ENCODE results near the gene RPA3. TPM values are rescaled to one million over a fixed set of nuclear protein-coding genes. Genes with fewer than 3 reads are reported as not detected.

RPA3 gene
- polyA plus RNA-seq, 1 donor (not counting 4 experiments of a cell fraction or from before 2014, with no cell fraction given) = 51.1 TPM

DNA sequence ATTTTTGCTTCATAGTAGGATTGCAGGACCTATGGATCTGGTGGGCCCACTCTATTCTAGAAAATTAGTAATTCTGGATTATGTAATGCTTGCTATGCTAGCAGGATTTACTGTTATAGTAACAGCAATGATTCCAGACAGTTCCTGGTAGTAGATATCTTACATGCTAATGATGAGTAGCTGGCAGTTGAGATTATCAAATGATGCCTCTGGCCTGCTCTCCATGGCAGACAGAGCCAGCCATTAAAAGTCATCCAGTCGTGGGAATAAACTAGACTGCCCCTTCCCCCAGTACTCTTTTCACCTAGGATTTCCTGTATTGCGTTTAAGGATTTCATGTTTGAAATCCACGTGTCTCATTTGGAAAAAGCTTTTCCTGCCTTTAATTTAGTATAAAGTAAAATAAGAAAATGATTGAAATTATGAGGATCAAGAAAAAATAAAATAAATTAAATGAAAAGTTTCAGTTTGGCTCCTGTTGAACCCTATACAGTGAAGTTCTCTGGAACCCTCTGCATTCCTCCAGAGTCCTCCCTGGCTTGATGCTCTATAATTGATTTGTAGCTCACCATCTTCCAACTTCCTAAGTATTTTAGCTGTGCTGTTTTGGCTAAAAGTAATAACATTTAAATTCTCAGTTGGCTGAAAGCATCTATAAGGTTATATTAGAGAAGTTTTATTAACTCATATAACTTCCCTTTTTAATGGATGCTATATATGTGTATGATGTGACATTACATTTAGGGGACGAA, 63.3 kb downstream of the RPA3 start:
- DNase-seq (ENCODE audit: low read depth, low spot score) = no peak
- dilution Hi-C loops (cut with MboI; ENCODE audit: extremely low pct_ligation_motif_present, low sequenced_read_pairs) = no loop called here
- Histone ChIP-seq H3K9ac (ENCODE audit: control insufficient read depth, extremely low read depth, insufficient read depth, low read length) (no peak overlapping the region), H3K79me2 (ENCODE audit: control insufficient read depth, insufficient read depth, low read length) (peaks cover 2% of the 10 kb centered on the region), H3K4me2 (ENCODE audit: control insufficient read depth, extremely low read depth, insufficient read depth, low read depth, low read length) (no peak overlapping the region), H4K20me1 (ENCODE audit: control insufficient read depth, extremely low read depth, insufficient read depth, low read length) (no peaks in the 10 kb centered on the region), H3K4me1 (ENCODE audit: control insufficient read depth, extremely low read depth, insufficient read depth, low read length) (no peaks in the 10 kb centered on the region), H3K4me3 (ENCODE audit: control insufficient read depth in 2 of 3, extremely low read depth in 1 of 3, insufficient read depth in 2 of 3, low read depth in 1 of 3, low read length in 3 of 3) (no peak overlapping the region), H3K27me3 (ENCODE audit: control insufficient read depth, extremely low read depth, insufficient read depth, low read length) (no peaks in the 10 kb centered on the region), H3K36me3 (ENCODE audit: control insufficient read depth in 2 of 2, extremely low read depth in 1 of 2, insufficient read depth in 2 of 2, low read length in 2 of 2) (no peaks in the 10 kb centered on the region), H3K27ac (ENCODE audit: control insufficient read depth, insufficient read depth, low read length) (no peak overlapping the region), H3K9me3 (ENCODE audit: control insufficient read depth, low read depth, low read length) (no peaks in the 10 kb centered on the region), H3K9me1 (ENCODE audit: control insufficient read depth, extremely low read depth, insufficient read depth, low read length) (peaks cover 3% of the 10 kb centered on the region), H2AFZ (ENCODE audit: control insufficient read depth, low read length) (no peak overlapping the region)
- no peak for TF ChIP-seq EZH2 (IDR thresholded peaks at IDR 0.05; ENCODE audit: low read length)
- TF ChIP-seq, protein P1, sequence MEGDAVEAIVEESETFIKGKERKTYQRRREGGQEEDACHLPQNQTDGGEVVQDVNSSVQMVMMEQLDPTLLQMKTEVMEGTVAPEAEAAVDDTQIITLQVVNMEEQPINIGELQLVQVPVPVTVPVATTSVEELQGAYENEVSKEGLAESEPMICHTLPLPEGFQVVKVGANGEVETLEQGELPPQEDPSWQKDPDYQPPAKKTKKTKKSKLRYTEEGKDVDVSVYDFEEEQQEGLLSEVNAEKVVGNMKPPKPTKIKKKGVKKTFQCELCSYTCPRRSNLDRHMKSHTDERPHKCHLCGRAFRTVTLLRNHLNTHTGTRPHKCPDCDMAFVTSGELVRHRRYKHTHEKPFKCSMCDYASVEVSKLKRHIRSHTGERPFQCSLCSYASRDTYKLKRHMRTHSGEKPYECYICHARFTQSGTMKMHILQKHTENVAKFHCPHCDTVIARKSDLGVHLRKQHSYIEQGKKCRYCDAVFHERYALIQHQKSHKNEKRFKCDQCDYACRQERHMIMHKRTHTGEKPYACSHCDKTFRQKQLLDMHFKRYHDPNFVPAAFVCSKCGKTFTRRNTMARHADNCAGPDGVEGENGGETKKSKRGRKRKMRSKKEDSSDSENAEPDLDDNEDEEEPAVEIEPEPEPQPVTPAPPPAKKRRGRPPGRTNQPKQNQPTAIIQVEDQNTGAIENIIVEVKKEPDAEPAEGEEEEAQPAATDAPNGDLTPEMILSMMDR (optimal IDR thresholded peaks at IDR 0.05 in 1 of 3, IDR thresholded peaks at IDR 0.05 in 1 of 3, conservative IDR thresholded peaks at IDR 0.05 in 1 of 3; ENCODE audit: extremely low read depth in 1 of 3, insufficient read depth in 2 of 3, low read length in 3 of 3) = no peak
- FAIRE-seq = no peak

DNA sequence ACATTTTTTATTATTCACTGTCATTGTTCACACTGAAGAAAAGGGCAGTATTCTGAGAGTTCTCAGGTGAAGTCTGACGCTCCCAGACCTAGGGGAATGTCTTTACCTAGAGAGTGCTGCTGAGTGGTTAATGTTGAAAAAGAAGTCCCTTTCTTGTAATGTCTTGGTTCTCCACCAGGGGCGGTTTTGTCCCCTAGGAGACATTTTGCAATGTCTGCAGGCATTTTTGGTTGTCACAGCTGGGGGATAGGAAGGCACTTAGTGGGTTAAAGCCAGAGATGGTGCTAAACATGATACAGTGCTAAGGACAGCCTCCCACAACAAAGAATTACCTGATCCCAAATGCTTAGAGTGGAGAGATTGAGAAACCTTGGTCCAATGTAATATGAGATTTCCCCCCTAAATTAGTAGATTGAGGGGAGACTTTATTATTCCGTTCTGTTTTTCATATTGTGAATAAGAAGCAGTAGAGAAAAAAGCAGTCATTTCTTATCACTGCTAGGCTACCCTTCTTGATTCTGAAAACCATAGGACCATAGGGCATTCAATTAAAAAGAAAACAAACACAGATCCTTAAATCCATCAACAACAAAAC, 64.7 kb downstream of the RPA3 start:
- FAIRE-seq = no peak
- no peaks in the 10 kb centered on the region for H3K9me3 ChIP-seq (ENCODE audit: control insufficient read depth, low read depth, low read length)
- H3K9ac ChIP-seq (ENCODE audit: control insufficient read depth, extremely low read depth, insufficient read depth, low read length) = no peak overlapping the region
- peaks cover 2% of the 10 kb centered on the region for H3K79me2 ChIP-seq (ENCODE audit: control insufficient read depth, insufficient read depth, low read length)
- no peak overlapping the region for H2AFZ ChIP-seq (ENCODE audit: control insufficient read depth, low read length)
- no peak overlapping the region for H3K4me2 ChIP-seq (ENCODE audit: control insufficient read depth, extremely low read depth, insufficient read depth, low read depth, low read length)
- H4K20me1 ChIP-seq (ENCODE audit: control insufficient read depth, extremely low read depth, insufficient read depth, low read length) = no peaks in the 10 kb centered on the region
- H3K27ac ChIP-seq (ENCODE audit: control insufficient read depth, insufficient read depth, low read length) = no peak overlapping the region
- no peaks in the 10 kb centered on the region for H3K4me1 ChIP-seq (ENCODE audit: control insufficient read depth, extremely low read depth, insufficient read depth, low read length)
- H3K9me1 ChIP-seq (ENCODE audit: control insufficient read depth, extremely low read depth, insufficient read depth, low read length) = peaks cover 3% of the 10 kb centered on the region
- dilution Hi-C loops (cut with MboI; ENCODE audit: extremely low pct_ligation_motif_present, low sequenced_read_pairs) = no loop called here
- no peaks in the 10 kb centered on the region for H3K36me3 ChIP-seq (ENCODE audit: control insufficient read depth in 2 of 2, extremely low read depth in 1 of 2, insufficient read depth in 2 of 2, low read length in 2 of 2)
- DNase-seq (ENCODE audit: low read depth, low spot score) = no peak
- TF ChIP-seq, protein P1 (optimal IDR thresholded peaks at IDR 0.05 in 1 of 3, IDR thresholded peaks at IDR 0.05 in 1 of 3, conservative IDR thresholded peaks at IDR 0.05 in 1 of 3; ENCODE audit: extremely low read depth in 1 of 3, insufficient read depth in 2 of 3, low read length in 3 of 3) = peak; percentile 39 to 67 (median 55)
- no peak for TF ChIP-seq EZH2 (IDR thresholded peaks at IDR 0.05; ENCODE audit: low read length)
- H3K27me3 ChIP-seq (ENCODE audit: control insufficient read depth, extremely low read depth, insufficient read depth, low read length) = no peaks in the 10 kb centered on the region
- H3K4me3 ChIP-seq (ENCODE audit: control insufficient read depth in 2 of 3, extremely low read depth in 1 of 3, insufficient read depth in 2 of 3, low read depth in 1 of 3, low read length in 3 of 3) = no peak overlapping the region
